GM21576 (cell line): ENCODE data around the gene CNNM1.
A peak's percentile ranks its signal among the peaks of the same experiment; 100 is the strongest.

Source experiments
- ATAC-seq: cut with Tn5 transposase; IDR thresholded peaks from one replicate; pipeline ENCODE4 v1.9.1; 2021; ENCODE audit warnings: mild to moderate bottlenecking, moderate library complexity; ENCODE audit not compliant: unreplicated experiment

The CNNM1 gene

DNA sequence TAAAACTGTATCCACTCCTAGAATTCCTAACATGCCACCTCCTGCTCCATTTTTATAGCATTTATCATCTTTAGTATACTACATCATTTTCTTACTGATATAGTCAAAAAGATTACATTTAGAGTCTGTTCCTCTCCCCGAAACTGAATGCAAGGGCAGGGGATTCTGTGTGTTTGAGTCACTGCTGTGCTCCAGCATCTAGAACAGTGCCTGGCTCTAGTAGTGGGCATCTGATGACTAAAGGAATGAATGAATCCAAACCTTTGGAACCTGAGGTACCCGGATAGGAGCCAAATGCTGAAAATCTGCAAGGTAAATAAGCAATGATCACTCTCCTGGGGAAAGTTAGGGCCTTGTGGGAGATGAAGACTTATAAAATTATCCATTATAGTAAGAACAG, 82.4 kb downstream of the CNNM1 start:
- no peak for ATAC-seq

DNA sequence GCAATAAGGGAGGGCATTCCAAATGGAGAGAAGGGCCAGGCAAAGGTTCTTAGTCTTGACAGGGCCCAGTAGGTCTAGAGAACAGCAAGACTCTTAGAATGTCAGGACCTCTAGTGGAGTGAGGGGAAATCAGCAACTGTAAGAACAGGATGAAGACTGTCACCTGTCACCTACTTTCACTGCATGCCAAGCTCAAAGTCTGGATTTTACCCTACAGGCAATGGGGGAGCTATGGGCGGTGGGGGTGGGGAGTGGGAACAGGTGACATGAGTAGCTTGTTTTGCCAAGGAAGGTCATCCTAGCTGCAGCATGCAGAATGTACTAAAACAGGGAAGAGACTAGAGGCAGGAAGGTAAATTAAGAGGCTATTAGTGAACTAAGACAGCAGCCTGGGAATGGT, 82.9 kb downstream of the CNNM1 start:
- no peak for ATAC-seq

DNA sequence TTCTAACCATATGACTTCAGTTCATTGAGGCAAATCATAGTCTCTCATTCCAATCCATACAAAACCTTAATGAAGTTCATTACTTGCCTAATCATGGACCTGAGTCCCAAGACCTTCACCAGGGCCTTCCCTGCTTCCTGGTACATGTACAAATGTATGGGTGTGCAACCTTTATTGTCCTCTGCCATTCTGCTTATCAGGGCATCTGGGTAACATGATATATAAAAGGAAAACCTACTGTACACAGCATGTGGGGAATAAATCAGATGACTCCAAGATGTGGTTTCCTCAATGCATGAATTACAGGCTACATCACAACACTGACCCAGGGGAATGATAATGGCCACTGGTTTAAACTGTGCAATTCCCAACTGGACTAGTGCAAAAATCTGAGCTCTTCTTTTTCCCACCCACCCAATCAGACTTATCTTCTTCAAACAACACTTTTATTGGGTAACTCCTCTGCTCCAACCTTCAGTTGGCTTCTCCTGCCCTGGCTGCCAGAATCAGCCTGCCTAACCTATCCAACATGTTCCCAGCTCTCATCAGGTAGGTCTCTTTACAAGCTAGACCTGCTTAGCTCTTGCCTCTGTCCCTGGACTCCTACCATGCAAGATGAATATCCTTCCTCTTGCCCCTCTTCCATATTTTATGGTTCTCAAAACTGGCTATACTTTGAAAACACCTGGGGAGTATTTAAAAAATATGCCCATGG, 89.9 kb downstream of the CNNM1 start:
- no peak for ATAC-seq

DNA sequence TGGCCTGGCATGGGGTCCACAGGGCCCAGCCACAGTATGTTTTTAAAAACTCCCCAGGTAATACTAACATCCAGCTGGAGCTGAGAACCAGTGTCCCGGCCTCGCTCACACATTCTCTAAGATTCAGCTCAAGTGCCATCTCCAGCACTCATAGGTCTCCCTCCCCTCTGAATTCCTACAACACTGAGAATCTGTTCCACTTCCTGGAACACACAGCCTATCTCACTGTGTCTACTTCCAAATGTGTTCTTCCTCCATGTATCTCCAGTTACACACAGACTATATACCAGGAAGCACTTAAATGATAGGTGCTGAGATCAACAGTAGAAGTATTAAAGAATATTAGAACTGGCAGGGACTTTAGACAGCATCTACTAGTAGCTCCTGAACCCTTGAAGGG, 90.5 kb downstream of the CNNM1 start:
- ATAC-seq: no peak

DNA sequence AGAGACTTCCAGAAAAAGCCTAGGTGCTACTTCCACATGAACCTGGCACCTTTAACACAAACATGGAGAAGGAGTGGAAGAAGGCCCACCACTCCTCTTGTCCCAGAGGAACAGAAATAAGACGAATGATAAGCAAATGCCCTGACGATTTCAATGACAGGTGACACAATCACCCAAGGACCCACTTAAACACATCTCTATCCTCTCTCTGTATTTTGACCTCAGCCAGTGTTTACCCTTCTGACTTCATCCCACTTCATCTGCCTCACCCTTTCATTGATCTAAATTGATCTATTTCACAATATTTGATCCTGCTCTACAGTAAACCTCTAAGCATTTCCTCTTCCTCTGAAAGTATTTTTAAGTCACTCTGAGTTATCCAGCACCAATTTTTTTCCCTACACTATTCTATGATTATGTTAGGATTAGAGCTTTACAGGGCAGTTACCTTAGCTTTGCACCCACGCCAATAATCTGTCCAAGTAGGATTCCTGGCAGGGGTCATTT, 92.1 kb downstream of the CNNM1 start:
- ATAC-seq: no peak

DNA sequence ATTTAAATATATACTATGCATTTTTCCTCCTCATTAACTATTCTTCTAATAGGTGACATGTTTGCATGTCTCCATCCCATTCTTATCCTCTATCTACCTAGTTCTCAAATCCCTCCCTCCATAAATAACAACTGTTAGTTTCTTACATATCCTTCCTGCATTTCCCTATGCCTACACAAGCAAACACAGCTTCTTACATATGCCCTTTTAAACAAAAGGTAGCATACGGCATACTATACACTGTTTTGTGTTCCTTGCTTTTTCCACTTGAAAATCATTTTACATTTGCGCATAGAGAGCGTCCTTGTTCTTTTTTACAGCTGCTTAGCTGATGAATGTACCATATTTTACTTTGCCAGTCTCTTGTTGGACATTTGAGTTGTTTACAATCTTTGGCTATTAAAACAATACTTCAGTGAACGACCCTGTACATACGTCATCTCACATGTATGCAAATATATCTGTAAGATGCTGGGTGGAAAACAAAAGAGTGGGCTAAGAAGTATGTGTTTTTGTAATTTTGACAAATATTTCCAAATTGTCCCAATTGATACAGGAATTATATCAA, 93.5 kb downstream of the CNNM1 start:
- ATAC-seq: no peak

DNA sequence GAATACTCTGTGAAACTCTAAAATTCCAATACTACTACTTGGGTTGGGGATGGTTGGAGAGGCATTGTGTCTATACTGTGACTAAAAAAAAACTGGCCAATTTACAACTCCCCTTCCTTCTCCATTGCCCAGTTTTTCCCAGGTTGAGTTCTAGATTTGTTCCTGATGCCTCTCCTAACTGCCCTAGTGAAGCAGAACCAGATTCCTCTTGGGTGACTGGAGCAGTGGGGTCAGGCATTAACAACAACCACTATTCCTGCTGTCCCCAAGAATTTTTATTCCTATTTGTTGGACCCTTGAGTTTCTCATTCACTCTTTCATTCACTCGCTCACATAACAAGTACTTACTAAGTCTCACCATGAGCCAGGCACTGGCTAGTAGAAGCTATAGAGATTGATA, 95.5 kb downstream of the CNNM1 start:
- no peak for ATAC-seq

DNA sequence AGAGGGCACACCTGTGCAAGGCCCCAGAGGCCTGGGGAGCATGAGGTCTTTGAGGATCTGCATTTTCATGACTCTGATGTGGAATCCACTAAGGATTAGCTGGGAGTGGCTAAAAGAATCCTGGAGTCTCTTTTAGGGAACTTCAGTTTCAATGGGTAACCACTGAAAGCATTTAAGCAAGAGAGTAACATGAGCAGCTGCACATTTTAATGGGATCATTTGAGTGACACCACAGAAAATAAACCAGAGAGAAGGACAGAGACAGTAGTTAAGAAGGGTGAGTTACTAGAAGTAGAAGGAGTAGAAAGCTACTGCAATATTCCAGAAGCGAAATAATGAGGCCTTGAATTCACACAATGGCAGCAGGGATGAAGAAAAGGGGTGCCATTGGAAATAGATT, 96.0 kb downstream of the CNNM1 start:
- no peak for ATAC-seq

DNA sequence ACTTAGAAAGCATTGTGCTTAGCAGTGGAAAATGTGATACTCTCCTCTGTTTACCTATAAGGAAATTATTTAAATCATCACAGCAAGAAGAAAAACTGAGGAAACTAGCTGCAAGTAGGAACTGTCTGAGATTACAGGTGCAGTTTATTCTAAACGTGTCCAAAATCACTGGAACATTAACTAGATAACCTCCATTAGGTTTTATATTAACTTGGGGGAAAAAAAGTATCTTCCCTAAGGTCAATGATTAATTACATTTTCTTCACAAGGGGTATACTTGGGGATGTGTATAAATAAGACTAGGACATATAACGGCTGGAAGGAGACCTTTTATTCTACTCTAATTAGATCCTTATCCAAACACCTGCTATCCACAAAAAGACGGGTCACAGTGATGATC, 97.5 kb downstream of the CNNM1 start:
- ATAC-seq: no peak

DNA sequence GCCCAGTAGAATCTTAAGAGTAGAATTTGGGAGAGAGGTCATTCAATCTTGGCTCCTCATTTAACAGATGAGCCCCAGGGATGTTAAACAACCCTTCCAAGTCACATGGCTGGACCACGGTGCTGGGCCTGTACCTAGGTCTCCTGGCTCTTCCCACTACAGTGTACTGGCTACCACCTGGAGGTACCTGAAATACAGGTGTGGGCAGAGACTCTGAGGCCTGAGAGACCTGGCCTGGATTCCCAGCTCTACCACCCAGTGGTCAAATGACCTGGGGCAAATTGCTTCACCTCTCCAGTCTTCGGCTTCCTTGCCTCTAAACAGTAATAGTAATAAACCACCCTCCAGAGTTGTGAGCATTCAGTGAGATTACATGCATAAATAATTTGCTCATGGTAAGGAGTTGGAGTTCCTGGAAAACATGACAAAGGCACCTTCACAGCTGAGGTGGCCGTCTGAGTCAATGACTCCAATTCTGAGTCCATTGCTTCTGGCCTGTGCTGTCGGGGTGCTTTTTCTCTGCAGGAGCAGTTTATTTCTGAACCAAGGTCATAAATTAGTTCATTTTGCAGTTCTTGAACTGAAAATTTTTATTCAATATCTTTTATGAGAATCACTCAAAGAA, 98.5 kb downstream of the CNNM1 start:
- no peak for ATAC-seq

DNA sequence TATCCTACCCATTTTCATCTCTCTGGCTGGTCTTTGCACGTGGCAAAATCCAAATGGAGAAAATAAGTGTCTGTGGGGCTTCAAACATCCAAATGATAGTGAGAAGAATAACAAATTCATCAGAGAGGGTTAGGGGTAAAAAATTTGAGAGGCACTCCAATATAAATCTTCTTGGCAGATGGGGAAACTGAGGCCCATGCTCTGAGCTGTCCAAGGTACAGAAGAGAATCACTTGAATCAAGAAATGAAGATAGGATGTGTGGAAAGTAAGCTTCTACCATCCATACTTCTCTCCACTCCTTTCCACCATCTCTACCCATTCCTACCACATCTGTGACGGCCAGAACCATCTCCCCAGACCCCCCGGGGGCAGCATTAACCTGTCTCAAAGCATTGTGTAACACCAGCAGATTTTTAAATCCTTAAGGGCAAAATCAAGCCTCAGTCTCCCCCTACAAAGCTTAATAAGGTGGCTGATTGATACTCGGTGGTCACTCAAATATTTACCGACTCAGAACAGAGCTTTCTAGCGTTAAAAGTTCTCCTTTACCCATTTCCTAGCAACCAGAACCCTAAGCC, 100.5 kb downstream of the CNNM1 start:
- no peak for ATAC-seq

DNA sequence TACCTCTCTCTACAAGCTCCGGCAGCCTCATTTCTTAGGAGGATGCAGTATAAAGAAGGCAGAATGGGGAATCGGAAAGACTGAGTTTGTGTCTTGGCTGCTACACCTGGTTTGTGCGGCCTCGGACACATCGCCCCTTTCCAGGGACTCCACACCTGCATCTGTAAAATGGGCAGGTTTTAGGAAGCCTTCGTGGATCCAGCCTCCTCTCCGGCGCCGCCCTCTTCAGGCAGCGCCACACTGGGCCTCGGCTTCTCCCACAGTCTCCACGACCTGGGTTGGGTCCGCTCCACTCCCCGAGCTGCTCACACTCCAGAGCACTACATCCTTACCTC, 100.9 kb downstream of the CNNM1 start:
- peak; percentile 8 for ATAC-seq

DNA sequence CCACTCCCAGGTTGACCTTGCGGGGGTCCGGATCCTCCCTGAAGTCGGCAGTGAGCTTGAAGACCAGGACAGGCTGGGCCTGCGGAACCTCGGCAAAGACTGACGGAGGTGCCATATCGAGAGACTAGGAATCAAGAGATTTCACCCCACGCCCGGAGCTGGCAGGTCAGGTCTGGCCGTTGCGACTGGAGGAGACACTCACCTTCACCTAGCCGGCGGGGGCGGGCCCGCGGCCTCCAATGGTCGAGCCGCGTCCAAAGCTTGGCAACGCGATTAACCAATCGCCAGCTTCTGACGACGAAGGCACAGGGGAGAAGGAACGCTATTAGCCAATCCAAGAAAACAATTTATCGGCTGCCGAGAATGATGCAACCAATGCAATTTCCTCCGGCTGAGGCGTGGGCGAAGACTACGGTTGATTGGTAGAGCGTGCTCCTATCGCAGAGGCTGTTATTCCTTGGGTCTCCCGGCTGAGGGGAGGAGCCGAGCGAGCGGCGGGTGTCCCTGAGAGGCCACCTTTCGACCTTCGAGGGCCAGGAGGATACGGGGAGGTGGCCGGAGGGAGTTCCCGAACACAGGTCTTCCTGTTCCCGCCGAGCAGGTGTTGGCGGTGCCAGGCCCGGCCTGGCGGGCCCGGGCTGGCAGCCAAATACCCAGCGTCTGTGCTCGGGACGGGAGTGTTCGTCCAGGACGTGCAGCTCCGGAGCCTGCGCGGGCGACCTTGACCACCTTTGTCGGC, 101.5 kb downstream of the CNNM1 start, which contains the start of gene GOT1:
Gene GOT1, minus strand, starts transcription at position 174 of the 739 bp plus-strand sequence. Its CDS starts 59 bp downstream, at position 115.
- ATAC-seq: peak; percentile 94

DNA sequence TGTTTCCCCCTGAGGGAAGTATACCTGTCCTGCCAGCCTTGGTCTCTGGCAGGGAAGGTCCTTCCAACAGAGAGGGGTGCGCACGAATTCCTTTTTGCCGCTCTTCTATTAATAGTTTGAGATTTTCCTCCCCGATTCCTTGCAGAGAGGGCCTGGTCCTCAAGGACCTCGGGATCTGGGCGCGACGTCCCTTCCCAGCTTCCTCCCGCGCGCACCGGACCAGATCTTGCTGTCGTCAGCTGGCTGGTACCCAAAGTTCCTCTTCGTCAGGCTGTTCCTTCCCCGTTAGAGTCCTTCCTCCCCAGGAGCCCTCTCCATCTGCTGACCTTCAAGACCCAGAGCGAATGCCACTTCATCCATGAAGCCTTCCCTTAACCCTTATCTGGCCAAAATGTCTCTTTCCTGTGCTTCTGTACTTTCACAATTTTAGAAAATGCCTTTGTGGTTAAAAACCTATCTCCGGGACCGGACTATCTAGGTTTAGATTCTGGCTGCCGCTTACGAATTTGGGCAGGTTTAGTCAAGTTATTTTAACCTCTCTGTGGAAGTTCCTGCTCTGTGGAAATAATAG, 102.1 kb downstream of the CNNM1 start:
- ATAC-seq: no peak

DNA sequence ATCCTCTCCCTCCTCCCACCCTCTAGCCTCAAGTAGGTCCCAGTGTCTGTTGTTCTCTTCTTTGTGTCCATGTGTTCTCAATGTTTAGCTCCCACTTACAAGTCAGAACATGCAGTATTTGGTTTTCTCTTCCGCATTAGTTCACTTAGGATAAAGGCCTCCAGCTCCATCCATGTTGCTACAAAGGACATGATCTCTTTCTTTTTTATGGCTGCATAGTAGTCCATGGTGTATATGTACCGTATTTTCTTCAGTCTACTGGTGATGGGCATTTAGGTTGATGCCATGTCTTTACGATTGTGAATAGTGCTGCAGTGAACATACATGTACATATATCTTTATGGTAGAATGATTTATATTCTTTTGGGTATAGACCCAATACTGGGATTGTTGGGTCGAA, 102.9 kb downstream of the CNNM1 start:
- ATAC-seq: no peak

DNA sequence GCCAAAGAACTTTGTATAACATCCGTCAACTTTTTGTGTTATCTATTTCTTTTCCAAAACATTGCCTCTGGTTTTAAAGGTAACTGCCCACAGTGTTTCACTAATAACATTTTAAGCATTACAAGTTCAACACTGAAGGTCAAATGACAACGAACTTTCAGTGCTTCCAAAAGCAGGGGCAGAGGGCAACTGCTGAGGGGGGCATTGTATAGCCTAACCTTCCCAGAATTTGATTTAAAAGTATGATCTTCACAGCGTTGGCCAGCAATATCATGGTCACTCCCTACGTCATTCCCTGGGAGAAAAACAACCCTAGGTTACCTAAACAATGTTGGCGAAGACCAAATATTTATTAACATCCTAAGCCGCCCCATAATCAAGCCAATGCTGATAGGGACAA, 103.7 kb downstream of the CNNM1 start:
- ATAC-seq: no peak

DNA sequence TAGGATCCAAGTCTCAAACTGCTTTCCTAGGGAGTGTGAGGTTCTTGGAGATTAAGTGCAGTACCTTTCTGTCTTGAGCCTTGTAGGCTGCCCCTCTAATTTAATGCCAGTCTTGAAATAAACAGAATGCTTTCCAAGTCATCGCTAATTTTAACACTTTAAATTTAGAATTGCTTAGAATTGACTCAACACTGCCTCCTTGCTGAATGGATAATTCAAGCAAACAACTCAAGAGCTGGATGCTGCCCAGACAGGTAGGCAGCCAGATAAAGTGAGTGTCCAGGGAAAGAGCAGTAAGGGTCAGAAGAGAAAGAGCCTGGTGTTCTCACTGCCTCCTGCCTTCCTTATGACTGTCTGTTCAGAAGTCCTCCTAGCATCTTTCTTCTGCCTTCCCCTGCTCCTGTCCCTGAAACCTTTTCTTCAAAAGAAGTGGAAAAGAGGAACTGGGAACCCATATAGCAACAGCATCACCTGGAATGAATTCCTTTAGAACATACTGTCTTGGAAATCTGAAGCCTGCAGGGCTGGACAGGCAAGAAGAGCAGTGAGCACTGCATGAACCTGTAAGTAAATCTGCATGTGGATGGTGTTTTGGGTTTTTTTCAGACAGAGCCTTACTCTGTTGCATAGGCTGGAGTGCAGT, 104.3 kb downstream of the CNNM1 start:
- ATAC-seq: no peak

DNA sequence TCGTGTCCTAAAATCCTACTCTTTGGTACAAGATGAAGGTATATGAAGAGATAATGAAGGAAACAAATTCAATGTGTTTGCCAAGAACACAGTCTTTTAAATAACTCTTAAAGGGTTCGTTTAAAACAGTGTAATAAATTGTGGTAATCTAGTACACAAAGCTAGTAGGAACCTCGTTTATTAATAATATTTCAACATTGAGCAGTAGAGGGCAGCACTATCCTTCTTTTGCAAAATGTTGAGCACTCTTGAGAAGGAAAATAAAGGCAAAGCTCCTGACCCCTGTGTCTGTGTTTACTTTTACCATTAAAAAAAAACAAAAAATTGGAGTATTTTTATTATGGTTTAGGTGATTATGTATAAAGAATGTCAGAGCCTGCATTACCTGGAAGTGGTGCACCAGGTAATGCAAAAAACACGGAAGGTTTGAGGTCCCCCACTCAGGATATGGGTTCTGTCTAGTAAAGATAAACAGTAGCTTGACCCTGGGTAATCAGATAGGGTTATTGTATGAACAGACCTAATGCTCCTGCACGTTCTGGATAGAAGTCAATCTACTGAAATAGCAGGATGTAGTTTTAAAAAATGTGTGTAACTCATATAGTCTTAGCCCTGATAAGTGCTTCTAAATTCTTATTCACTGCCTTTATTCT, 107.0 kb downstream of the CNNM1 start:
- no peak for ATAC-seq

DNA sequence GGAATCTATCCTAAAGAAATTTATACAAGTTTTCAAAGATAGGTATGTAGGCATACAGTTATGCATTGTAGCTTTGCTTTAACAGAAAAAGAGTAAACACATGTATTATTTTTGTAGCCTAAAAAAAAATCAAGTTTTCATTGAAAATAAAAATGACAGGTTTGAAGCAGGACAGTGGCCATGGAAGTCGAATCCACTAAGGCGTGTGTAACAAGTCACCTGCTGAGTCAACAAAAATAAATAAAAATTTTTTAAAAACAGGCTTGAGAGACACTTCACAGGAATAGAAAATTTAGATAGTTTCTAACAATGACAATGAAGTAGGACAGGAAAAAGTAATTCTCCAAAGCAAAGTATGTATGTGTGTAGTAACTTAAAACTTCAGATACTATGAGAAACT, 109.7 kb downstream of the CNNM1 start:
- ATAC-seq: no peak

DNA sequence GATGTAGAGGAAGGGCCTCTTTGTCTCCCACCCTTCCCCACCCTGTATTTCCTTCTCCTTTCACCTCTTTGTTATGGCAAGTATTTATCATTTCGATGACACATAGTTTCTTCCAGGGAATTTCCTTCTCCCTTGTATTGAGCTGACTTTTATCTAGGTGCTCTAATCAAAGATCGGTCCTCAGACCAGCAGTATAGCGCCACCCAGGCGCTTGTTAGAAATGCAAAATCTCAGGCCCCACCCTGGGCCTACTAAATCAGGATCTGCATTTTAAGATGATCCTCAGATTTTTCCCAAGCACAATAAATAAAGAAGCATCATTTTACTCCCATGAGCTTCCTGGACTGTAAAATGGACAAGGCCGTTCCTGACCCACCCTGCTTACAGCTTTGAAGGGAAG, 113.2 kb downstream of the CNNM1 start:
- ATAC-seq: no peak
